H1 (cell line): ENCODE data around the gene ARHGEF39. TPM values are rescaled to one million over a fixed set of nuclear protein-coding genes. Genes with fewer than 3 reads are reported as not detected.

Source experiments
- CTCF ChIA-PET: fragments of 300-600 bp; sonication (Branson Sonifier 250); formaldehyde crosslinking; loops from one replicate; lab custom pipeline; 2021; ENCODE audit not compliant: partially characterized antibody; lab: Charles Lee
- POLR2A ChIA-PET: fragments of 300-600 bp; sonication (Branson Sonifier 250); formaldehyde crosslinking; loops from one replicate; lab custom pipeline; 2021; ENCODE audit warnings: inconsistent platforms; ENCODE audit not compliant: partially characterized antibody; lab: Charles Lee
- DNase-seq, 2 experiments: peaks; one replicate each; pipeline versions ENCODE4 v3.0.0 to v3.0.0-alpha.2; 2010 to 2022; ENCODE audit warnings: low spot score in 2 of 2, low read depth in 1 of 2, mixed read lengths in 1 of 2
- FAIRE-seq: peaks from 2 replicates; lab custom pipeline; 2011; peaks lifted over from hg19 to GRCh38; lab: Jason Lieb, UNC
- H2AFZ ChIP-seq: 2 replicates; pipeline ENCODE4 v1.8.1; 2012; ENCODE audit warnings: low read length, inconsistent platforms
- H2AK5ac ChIP-seq: 2 replicates; pipeline ENCODE4 v1.6.1; 2013; ENCODE audit warnings: low read depth, low read length
- H2BK120ac ChIP-seq: replicated peaks from 2 replicates; pipeline ENCODE3; 2013; ENCODE audit warnings: low read depth, low read length, inconsistent platforms
- H2BK12ac ChIP-seq: 2 replicates; pipeline ENCODE4 v1.6.1; 2013; ENCODE audit warnings: low read depth, low read length
- H2BK15ac ChIP-seq: 2 replicates; pipeline ENCODE4 v1.6.1; 2013; ENCODE audit warnings: low read length
- H2BK20ac ChIP-seq: 2 replicates; pipeline ENCODE4 v1.6.1; 2013; ENCODE audit warnings: low read length
- H2BK5ac ChIP-seq: 2 replicates; pipeline ENCODE4 v1.6.1; 2013; ENCODE audit warnings: low read depth, low read length
- H3K14ac ChIP-seq: 2 replicates; pipeline ENCODE4 v1.6.1; 2013; ENCODE audit warnings: inconsistent platforms; ENCODE audit not compliant: insufficient read length
- H3K18ac ChIP-seq: 2 replicates; pipeline ENCODE4 v1.6.1; 2013; ENCODE audit warnings: low read length; ENCODE audit errors: extremely low read depth
- H3K23ac ChIP-seq: 2 replicates; pipeline ENCODE4 v1.6.1; 2013; ENCODE audit warnings: inconsistent platforms; ENCODE audit not compliant: insufficient read length
- H3K23me2 ChIP-seq: 2 replicates; pipeline ENCODE4 v1.6.1; 2013; ENCODE audit warnings: low read depth, low read length
- H3K27ac ChIP-seq: 2 replicates; pipeline ENCODE4 v1.6.1; 2011; ENCODE audit warnings: low read depth, low read length, inconsistent platforms
- H3K27me3 ChIP-seq, 4 experiments: replicated peaks in 1 of 4; 1 replicate in 1 of 4; 2 replicates in 3 of 4; pipeline versions ENCODE4 v1.6.1 to v1.8.1; 2011 to 2013; ENCODE audit warnings: low read length in 3 of 4, mild to moderate bottlenecking in 3 of 4, inconsistent platforms in 2 of 4, mixed read lengths in 2 of 4, moderate library complexity in 1 of 4; ENCODE audit not compliant: control insufficient read depth in 3 of 4, insufficient read depth in 3 of 4; ENCODE audit errors: extremely low read depth in 1 of 4
- H3K36me3 ChIP-seq, 4 experiments: 2 replicates each; pipeline versions ENCODE4 v1.6.1 to v1.8.1; 2011 to 2013; ENCODE audit warnings: mild to moderate bottlenecking in 4 of 4, low read length in 3 of 4, moderate library complexity in 2 of 4, control low read depth in 1 of 4, inconsistent platforms in 1 of 4; ENCODE audit not compliant: insufficient read depth in 4 of 4, control insufficient read depth in 2 of 4
- H3K4ac ChIP-seq: replicated peaks from 2 replicates; pipeline ENCODE3; 2013; ENCODE audit warnings: low read length, low read depth, mixed read lengths, inconsistent platforms; ENCODE audit not compliant: insufficient read length
- H3K4me1 ChIP-seq, 4 experiments: replicated peaks in 1 of 4; 1 replicate in 1 of 4; 2 replicates in 3 of 4; pipeline versions ENCODE4 v1.6.1 to v1.8.1; 2011 to 2013; ENCODE audit warnings: low read length in 3 of 4, inconsistent platforms in 2 of 4, mixed read lengths in 1 of 4; ENCODE audit not compliant: insufficient read depth in 4 of 4, control insufficient read depth in 3 of 4
- H3K4me2 ChIP-seq, 2 experiments: 2 replicates each; pipeline versions ENCODE4 v1.6.1 to v1.8.1; 2011 to 2013; ENCODE audit warnings: low read depth in 2 of 2, low read length in 2 of 2, control low read depth in 1 of 2, inconsistent platforms in 1 of 2, mild to moderate bottlenecking in 1 of 2; ENCODE audit not compliant: insufficient read depth in 1 of 2
- H3K4me3 ChIP-seq, 4 experiments: fragments of 200-600, 300-600 bp in 1 of 4; sonication (generic), shearing (Covaris generic), sonication (Bioruptor Twin) in 1 of 4; 2 replicates each; pipeline versions ENCODE4 v1.5.1 to v1.8.1; 2011 to 2016; ENCODE audit warnings: low read length in 4 of 4, low read depth in 3 of 4, control low read depth in 2 of 4, inconsistent platforms in 2 of 4, mild to moderate bottlenecking in 2 of 4, mixed read lengths in 1 of 4, moderate library complexity in 1 of 4; ENCODE audit not compliant: insufficient read depth in 2 of 4; ENCODE audit errors: extremely low read depth in 1 of 4
- H3K56ac ChIP-seq: replicated peaks from 2 replicates; pipeline ENCODE3; 2013; ENCODE audit warnings: low read depth, mild to moderate bottlenecking, mixed read lengths, low read length, inconsistent platforms; ENCODE audit not compliant: insufficient read length
- H3K79me1 ChIP-seq: 2 replicates; pipeline ENCODE4 v1.6.1; 2013; ENCODE audit warnings: low read depth, low read length, control low read depth
- H3K79me2 ChIP-seq, 2 experiments: 2 replicates each; pipeline versions ENCODE4 v1.6.1 to v1.8.1; 2012 to 2013; ENCODE audit warnings: low read length in 2 of 2, mild to moderate bottlenecking in 2 of 2, inconsistent platforms in 1 of 2; ENCODE audit not compliant: insufficient read depth in 2 of 2, control insufficient read depth in 1 of 2
- H3K9ac ChIP-seq, 4 experiments: replicated peaks in 1 of 4; 1 replicate in 1 of 4; 2 replicates in 3 of 4; pipeline versions ENCODE4 v1.6.1 to v1.8.1; 2011 to 2013; ENCODE audit warnings: low read depth in 3 of 4, low read length in 3 of 4, control low read depth in 2 of 4, mild to moderate bottlenecking in 2 of 4, moderate library complexity in 2 of 4, inconsistent platforms in 1 of 4; ENCODE audit errors: extremely low read depth in 1 of 4
- H3K9me3 ChIP-seq, 2 experiments: 2 replicates each; pipeline versions ENCODE4 v1.6.1 to v1.8.1; 2012 to 2013; ENCODE audit warnings: mild to moderate bottlenecking in 2 of 2, moderate library complexity in 2 of 2, control low read depth in 1 of 2, inconsistent platforms in 1 of 2, low read depth in 1 of 2, low read length in 1 of 2, mixed read lengths in 1 of 2; ENCODE audit not compliant: insufficient read depth in 2 of 2
- H4K20me1 ChIP-seq, 2 experiments: replicated peaks in 1 of 2; 2 replicates each; pipeline versions ENCODE3 to v1.8.1; 2011 to 2013; ENCODE audit warnings: inconsistent platforms in 2 of 2, low read length in 2 of 2, mild to moderate bottlenecking in 1 of 2; ENCODE audit not compliant: insufficient read depth in 2 of 2, control insufficient read depth in 1 of 2
- H4K5ac ChIP-seq: 2 replicates; pipeline ENCODE4 v1.6.1; 2013; ENCODE audit warnings: low read length, low read depth, mixed read lengths, inconsistent platforms; ENCODE audit not compliant: insufficient read length
- H4K8ac ChIP-seq: 2 replicates; pipeline ENCODE4 v1.8.0; 2013; ENCODE audit warnings: mild to moderate bottlenecking, moderate library complexity, low read length, inconsistent platforms; ENCODE audit not compliant: insufficient read depth; ENCODE audit errors: extremely low read depth
- H4K91ac ChIP-seq: replicated peaks from 2 replicates; pipeline ENCODE3; 2013; ENCODE audit warnings: low read length, mixed read lengths, inconsistent platforms; ENCODE audit not compliant: insufficient read length
- CEBPB ChIP-seq: IDR thresholded peaks from 2 replicates; pipeline ENCODE4 v1.6.1; 2012; ENCODE audit warnings: low read depth, low read length
- CHD2 ChIP-seq: IDR thresholded peaks from 2 replicates; pipeline ENCODE4 v1.6.1; 2012; ENCODE audit warnings: low read length, improper control_type of control experiment
- CTCF ChIP-seq, 3 experiments: IDR thresholded peaks; 1 replicate in 2 of 3; 2 replicates in 1 of 3; pipeline versions ENCODE4 v1.5.1 to v1.6.1; 2011; ENCODE audit warnings: low read length in 3 of 3, mild to moderate bottlenecking in 3 of 3, inconsistent platforms in 2 of 3, low read depth in 1 of 3, moderate library complexity in 1 of 3; ENCODE audit not compliant: insufficient read depth in 1 of 3; ENCODE audit errors: control extremely low read depth in 1 of 3
- EZH2 ChIP-seq: fragments of 200-600 bp; sonication (generic); IDR thresholded peaks from 2 replicates; pipeline ENCODE4 v1.7.1; 2012; ENCODE audit warnings: low read depth, mild to moderate bottlenecking, moderate library complexity, low read length, inconsistent platforms; ENCODE audit not compliant: severe bottlenecking
- GABPA ChIP-seq: IDR thresholded peaks from 2 replicates; pipeline ENCODE4 v1.6.1; 2011; ENCODE audit warnings: mild to moderate bottlenecking, low read length, moderate library complexity, borderline replicate concordance; ENCODE audit not compliant: insufficient read depth
- KDM4A ChIP-seq: IDR thresholded peaks from one replicate; pipeline ENCODE4 v1.7.1; 2012; ENCODE audit warnings: low read depth, mild to moderate bottlenecking, moderate library complexity, low read length, inconsistent platforms; ENCODE audit not compliant: severe bottlenecking
- NRF1 ChIP-seq: IDR thresholded peaks from 2 replicates; pipeline ENCODE4 v1.6.1; 2011; ENCODE audit warnings: mild to moderate bottlenecking, low read depth, low read length, improper control_type of control experiment
- RBBP5 ChIP-seq: IDR thresholded peaks from 2 replicates; pipeline ENCODE4 v1.7.1; 2012; ENCODE audit warnings: low read depth, mild to moderate bottlenecking, inconsistent platforms, low read length, moderate library complexity, borderline replicate concordance
- WGBS, 2 experiments: shearing (Covaris generic) in 1 of 2; methylation state at CpG; one replicate each; pipeline versions ENCODE4 v1.1.6 to v1.1.7; 2013 to 2015; ENCODE audit warnings: low lambda C conversion rate in 2 of 2, mixed read lengths in 2 of 2, inconsistent platforms in 1 of 2, low coverage in 1 of 2, missing lambda C conversion rate in 1 of 2; ENCODE audit not compliant: insufficient replicate concordance in 2 of 2, insufficient coverage in 1 of 2, insufficient read length in 1 of 2; ENCODE audit errors: extremely low coverage in 1 of 2, missing lambda C conversion rate in 1 of 2; 5-methylcytosine and 5-hydroxymethylcytosine counted together
- polyA plus RNA-seq, 7 experiments: library from polyadenylated mRNA; depleted of rRNA in 3 of 7; stranded (reverse) in 5 of 7; unstranded in 2 of 7; fragments of >200 nt in 5 of 7; fragments of 200-250 nt in 2 of 7; gene quantifications; 1 replicate in 5 of 7; 2 replicates in 1 of 7; 4 replicates in 1 of 7; pipeline versions ENCODE4 v1.2.1 to v1.2.3, GENCODE V29; 2011 to 2013; ENCODE audit warnings: missing spikeins in 2 of 7, mixed read lengths in 2 of 7
- total RNA-seq: library from RNA; stranded (reverse); fragmentation: NEBNext Ultra II Directional; extraction: Animal tissue kit (Norgen Biotek cat#: 25700); gene quantifications from 2 replicates; pipeline ENCODE4 v1.2.1, GENCODE V29; 2021
- TF ChIP-seq, protein P1 (sequence below): IDR thresholded peaks from 2 replicates; pipeline ENCODE4 v1.6.1; 2012; ENCODE audit warnings: low read length, inconsistent platforms

ARHGEF39 gene
- total and polyA plus RNA-seq, 2 of the 8 experiments (the other 6 are each of a cell fraction or from before 2014, with no cell fraction given), result 18.6 to 18.7 TPM

DNA sequence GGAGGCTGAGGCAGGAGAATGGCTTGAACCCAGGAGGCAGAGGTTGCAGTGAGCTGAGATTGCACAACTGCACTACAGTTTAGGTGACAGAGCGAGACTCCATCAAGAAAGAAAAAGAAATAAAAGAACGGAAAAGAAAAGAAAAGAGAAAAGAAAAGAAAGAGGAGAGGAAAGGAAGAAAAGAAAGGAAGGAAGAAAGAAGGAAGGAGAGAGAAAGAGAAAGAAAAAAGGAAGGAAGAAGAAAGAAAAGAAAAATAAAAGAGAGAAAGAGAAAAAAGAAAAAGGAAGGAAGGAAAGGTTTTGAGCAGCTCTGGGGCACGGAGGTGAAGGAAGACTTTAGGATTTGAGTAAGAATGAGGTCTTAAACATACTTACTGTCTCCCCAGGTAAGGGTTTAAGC is 48.6 kb upstream of the ARHGEF39 start:
- DNase-seq, result no peak
- Histone ChIP-seq H3K4me2 (no peak overlapping the region), H2AK5ac (no peak overlapping the region), H2BK12ac (no peak overlapping the region), H4K5ac (no peak overlapping the region), H3K79me1 (peaks cover 3% of the 10 kb centered on the region; the same call in 1 of the 2 replicates), H2AFZ (no peak overlapping the region), H2BK20ac (no peak overlapping the region), H3K9ac (no peak overlapping the region), H3K4me1 (no peaks in the 10 kb centered on the region), H3K4ac (no peak overlapping the region), H3K36me3 (peaks cover 25 to 85% (median 56%) of the 10 kb centered on the region in 4 experiments; a peak in 7 of 8 replicates), H3K4me3 (no peak overlapping the region), H3K14ac (no peak overlapping the region), H3K9me3 (no peaks in the 10 kb centered on the region), H3K79me2 (no peaks in the 10 kb centered on the region), H4K8ac (no peak overlapping the region), H2BK15ac (no peak overlapping the region), H3K23ac (no peak overlapping the region), H3K56ac (no peak overlapping the region), H3K27me3 (no peaks in the 10 kb centered on the region), H3K27ac (no peak overlapping the region), H4K91ac (no peak overlapping the region), H3K23me2 (no peaks in the 10 kb centered on the region), H3K18ac (no peak overlapping the region), H2BK120ac (no peak overlapping the region), H2BK5ac (no peak overlapping the region), H4K20me1 (peaks cover 0 to 2% of the 10 kb centered on the region in 2 experiments)
- POLR2A ChIA-PET, result interaction anchor here (0.7 to 10.5 kb wide), 5 partner anchors 8 to 42 kb away, joined by 3 to 51 read pairs (median 3); no protein-coding TSS in a partner anchor
- no peak for FAIRE-seq
- WGBS, 2 experiments, result 81% methylated on average over 2 of the region's 3 CpGs; no CpG with 5 or more reads in 1 of the 2 experiments
- CTCF ChIA-PET, result interaction anchor here (1.2 to 13.8 kb wide), 8 partner anchors 8 to 102 kb away, joined by 3 to 199 read pairs (median 16); partner anchors contain the start of genes ARHGEF39, CCDC107, CREB3 and RMRP
- TF ChIP-seq CEBPB (no peak), NRF1 (no peak), CHD2 (no peak), GABPA (no peak), EZH2 (no peak), RBBP5 (no peak), KDM4A (no peak), CTCF (IDR thresholded peaks at IDR 0.05; ENCODE audit: control extremely low read depth in 1 of 3, insufficient read depth in 1 of 3, low read depth in 1 of 3, low read length in 3 of 3) (no peak)
- TF ChIP-seq, protein P1, sequence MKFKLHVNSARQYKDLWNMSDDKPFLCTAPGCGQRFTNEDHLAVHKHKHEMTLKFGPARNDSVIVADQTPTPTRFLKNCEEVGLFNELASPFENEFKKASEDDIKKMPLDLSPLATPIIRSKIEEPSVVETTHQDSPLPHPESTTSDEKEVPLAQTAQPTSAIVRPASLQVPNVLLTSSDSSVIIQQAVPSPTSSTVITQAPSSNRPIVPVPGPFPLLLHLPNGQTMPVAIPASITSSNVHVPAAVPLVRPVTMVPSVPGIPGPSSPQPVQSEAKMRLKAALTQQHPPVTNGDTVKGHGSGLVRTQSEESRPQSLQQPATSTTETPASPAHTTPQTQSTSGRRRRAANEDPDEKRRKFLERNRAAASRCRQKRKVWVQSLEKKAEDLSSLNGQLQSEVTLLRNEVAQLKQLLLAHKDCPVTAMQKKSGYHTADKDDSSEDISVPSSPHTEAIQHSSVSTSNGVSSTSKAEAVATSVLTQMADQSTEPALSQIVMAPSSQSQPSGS, result no peak
